GM19324 (cell line): ENCODE measurements around the gene DDTL.
"Not testable (repeated sequence)": the region's sequence is repeated elsewhere in the genome, so short reads cannot be mapped to it uniquely, and the experiment has no call there.

Experiments
- ATAC-seq: cut with Tn5 transposase; IDR thresholded peaks from one replicate; pipeline ENCODE4 v1.9.1; 2021; ENCODE audit warnings: mild to moderate bottlenecking, moderate library complexity; ENCODE audit not compliant: unreplicated experiment, low FRiP score

Gene DDTL

DNA sequence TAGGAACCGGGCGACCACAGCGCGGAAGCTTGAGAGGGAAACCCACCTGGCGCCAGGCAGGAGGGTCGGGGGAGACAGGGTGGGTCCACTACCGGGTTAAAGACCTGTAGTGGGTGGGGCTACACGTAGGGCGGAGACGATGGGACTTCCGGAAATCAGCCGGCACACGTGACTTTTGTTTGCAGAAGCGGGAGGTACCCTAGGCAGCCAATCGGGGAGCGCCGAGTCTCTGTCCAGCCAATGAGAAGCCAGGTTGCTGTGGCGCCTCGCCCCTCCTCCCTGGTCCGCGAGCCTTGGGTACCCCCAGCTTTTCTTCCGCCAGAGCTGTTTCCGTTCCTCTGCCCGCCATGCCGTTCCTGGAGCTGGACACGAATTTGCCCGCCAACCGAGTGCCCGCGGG is at the start of gene DDTL:
Gene DDTL (plus strand): TSS at position 321 of the 400 bp plus-strand sequence. CDS start 27 bp downstream, at position 348.
- peak; percentile 92 for ATAC-seq

DNA sequence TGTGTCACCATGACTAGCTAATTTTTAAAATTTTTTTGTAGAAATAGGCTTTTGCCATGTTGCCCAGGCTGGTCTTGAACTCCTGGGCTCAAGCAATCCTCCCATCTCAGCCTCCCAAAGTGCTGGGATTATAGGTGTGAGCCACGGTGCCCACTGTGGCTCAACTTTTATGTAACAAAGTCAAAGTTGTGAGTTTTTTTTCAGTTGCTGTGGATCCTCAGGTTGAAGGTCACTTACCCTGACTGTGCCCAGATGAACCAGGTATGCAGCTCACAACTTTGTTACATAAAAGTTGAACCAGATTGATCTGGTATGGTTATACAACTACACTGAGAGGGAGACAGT is 46.4 kb upstream of the DDTL start:
- ATAC-seq: not testable (repeated sequence)

DNA sequence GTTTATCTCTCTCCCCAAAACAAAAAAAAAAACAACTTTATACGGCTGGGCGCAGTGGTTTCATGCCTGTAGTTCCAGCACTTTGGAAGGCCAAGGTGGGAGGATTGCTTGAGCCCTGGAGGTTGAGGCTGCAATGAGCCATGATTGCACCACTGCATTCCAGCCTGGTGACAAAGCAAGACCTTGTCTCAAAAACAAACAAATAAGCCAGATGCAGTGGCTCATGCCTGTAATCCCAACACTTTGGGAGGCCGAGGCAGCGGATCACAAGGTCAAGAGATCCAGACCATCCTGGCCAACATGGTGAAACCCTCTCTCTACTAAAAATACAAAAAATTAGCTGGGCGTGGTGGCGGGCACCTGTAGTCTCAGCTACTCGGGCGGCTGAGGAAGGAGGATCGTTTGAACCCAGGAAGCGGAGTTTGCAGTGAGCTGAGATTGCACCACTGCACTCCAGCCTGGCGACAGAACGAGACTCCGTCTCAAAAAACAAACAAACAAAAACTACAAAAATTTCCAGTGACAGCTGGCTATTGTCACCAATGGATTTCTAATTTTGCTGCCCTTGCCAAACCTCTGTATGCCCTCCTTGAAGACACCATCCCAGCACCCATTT is 45.0 kb upstream of the DDTL start:
- ATAC-seq: not testable (repeated sequence)

DNA sequence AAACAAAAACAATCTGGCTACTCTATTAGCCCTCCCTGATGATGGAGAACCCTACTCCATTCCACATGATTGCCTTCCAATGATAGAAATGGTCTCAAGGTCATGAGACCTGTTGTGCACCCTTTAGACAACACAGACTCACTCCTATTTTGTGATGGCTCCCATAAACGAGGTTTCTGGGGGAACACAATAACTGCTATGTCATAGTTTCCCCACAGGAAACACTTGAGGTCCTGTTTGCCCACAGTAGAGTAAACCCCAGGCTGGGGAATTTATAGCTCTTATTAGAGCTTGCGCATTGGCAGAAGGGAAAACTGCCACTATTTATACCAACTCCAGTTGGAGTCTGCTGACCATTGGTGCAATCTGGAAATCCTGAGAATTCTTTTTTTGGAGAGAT is 43.8 kb upstream of the DDTL start:
- ATAC-seq: no peak

DNA sequence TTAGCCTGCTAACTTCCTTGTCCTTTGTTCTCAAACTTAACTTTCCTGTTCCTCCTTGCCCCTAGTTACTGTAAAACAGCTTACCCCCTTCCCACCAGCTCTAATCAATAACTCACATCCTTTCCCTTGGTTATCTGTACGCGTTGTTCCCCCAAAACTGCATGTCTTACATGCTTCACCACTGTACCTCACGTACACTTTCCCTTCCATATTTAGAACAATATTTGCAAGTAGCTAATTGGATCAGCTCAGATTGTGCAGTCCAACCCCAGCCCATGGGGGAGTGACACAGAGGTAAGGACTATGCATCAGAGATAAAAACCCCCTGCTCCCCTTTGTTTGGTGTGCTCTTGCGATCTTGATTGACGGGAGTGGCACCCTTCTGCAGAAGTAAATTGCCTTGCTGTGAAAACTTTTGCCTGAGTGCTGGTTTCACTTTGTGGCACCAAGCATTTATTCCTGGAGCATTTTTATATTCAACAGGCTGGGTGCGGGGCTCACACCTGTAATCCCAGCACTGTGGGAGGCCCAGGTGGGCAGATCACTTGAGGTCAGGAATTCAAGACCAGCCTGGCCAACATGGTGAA is 41.6 kb upstream of the DDTL start:
- ATAC-seq: no peak

DNA sequence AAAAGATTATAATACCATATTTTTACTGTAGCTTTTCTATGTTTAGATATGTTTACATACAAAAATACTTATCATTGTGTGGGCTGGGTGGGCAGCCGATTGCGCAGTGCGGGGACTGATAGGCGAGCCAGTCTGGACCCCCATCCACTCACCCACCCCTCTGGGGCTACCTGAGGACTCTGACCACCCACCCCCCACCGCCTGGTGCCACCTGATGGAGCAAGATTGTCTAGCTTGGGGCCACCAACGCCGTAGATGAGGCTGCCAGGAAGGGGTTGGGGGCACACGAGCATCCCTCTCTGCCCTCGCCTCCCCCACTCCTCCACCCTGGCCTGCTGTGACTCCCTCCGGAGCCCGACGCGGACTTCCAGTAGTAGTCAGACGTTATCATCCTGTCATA is 40.1 kb upstream of the DDTL start:
- no peak for ATAC-seq

DNA sequence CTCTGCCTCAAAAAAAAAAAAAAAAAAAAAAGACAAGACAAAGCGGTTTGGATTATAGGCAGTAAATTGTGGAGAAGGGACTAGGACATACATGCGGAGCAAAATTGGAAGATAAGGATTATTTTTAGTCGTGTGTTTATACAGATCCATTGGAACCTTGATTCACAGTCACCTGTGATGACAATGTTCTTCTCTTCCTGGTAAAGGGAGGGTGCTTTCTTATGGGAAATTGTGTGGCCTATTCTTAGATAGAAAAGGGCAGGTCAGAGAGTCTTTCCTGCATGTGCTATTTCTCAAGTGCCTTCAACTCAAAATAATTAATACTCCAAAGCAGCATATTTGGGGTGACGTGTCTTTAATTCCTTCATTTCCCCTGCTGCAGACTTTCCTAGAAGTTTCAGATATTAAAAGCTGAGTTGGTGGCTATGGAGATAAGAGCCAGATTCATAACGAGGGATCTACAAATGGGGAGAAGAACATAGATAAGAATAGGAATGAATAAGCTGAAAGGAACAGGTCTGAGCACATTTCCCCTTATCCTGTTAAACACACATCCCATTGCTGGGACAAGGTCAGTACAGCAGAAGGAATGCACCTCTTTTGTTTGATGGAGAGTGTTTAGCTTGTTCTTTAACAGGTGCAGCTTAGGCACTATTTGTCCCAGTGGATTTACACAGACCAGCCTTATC is 28.2 kb upstream of the DDTL start:
- no peak for ATAC-seq

DNA sequence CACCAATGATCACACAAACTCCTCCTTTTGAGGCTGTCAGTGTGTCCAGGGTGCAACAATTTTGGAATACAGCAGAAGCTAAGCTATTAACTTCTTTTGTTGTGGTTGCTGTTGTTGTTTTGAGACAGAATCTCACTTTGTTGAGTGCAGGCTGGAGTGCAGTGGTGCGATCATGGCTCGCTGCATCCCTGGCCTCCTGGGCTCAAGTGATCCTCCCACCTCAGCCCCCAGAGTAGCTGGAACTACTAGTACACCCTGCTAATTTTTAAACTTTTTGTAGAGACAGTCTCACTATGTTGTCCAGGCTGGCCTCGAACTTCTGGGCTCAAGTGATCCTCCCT is 27.7 kb upstream of the DDTL start:
- no peak for ATAC-seq

DNA sequence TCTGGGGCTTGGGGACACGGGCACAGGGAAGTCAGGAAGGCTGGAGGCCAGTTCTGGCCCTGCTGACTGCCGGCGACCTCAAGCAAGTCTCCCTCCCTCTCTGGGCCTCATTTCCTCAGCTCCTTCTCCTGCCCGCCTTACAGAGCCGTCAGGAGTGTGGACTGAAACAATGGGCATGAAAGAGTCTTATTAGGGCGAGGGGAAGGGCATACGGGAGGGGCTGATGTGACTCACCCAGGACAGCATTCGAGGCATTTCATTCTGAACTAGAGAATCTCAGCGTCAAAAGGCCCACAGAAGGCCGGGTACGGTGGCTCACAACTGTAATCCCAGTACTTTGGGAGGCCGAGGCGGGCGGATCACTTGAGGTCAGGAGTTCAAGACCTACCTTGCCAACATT is 26.5 kb upstream of the DDTL start:
- ATAC-seq: not testable (repeated sequence)

DNA sequence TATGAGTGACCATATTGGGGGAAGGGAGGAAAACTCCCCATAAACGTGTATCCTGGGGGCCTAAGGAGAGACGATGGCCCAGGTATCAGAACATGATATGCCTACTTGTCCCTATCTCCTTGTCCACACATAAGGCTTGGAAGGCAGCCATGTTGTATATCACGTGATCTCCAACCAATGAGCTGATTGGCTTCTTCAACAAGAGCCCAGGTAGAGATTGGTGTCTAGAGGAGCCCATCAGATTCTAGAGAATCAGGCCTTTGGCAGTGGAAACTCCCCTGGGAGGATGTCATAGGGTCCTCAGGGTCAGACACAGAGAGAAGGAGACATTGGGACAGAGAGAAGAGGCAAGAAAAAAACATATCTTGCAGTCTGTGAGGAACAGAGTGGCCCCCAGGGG is 19.3 kb upstream of the DDTL start:
- ATAC-seq: not testable (repeated sequence)

DNA sequence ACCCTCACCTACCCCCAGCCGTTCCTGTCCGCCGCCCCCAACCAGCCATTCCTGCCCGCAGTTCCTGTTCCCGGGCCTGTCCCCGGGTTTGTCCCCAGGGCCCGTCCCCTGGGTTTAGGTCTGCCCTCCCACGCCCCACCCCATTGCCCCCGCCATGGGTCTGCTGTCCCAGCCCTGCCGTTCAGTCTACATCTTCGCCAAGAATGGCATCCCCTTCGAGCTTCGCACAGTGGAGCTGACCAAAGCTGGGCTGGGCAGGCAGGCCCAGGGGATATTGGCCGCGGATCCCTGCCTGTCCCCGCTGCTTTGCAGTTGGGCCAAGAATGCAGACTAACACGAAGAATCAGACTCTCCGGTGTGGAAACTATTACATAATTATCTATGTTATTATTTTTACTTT is 16.9 kb upstream of the DDTL start:
- ATAC-seq: not testable (repeated sequence)

DNA sequence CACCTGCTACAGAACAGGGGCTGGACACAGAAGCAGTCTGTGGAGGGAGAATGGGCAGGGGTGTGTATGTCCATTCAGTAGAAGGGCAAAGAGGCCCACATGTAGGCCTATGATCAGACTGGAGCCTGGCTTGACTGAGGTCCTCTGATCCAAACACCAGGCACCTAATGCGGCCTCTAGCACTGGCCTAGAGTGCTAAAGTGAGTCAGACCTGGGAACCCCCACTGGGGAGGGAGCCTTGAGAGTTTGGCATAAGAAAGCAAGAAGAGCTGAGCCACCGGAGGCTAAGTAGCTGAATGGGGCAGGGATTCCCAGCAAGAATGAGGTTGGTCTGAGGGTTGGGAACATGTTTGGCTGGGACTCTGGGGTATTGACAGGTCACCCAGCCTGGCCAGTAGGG is 15.3 kb upstream of the DDTL start:
- ATAC-seq: not testable (repeated sequence)

DNA sequence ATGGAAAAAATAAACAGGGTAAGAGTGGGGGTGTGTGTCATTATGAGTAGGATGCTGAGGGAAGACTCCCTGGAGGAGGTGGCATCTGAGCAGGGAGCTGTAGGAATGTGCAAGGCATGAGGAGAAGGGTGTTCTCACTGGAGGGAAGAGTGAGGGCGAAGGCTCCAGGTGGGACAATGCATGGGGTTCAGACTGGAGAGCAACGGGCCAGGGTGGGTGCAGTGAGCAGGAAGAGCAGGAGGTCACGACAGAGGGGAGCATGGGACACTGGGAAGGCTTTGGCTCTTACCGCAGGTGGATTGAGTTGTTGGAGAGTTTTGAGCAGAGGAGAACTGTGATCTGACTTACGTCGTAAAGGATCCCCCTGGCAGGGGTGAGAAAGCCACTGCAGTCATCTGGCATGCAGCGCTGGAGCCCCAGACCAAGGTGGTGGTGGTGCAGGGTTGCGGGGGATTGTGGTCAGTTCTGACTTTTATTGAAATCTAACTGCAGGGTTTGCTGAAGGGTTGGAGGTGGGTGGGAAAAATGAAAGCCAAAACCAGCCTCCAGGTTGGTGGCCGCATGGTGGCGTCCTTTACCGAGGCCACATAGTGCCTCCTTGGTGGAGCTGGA is 13.8 kb upstream of the DDTL start:
- ATAC-seq: not testable (repeated sequence)

DNA sequence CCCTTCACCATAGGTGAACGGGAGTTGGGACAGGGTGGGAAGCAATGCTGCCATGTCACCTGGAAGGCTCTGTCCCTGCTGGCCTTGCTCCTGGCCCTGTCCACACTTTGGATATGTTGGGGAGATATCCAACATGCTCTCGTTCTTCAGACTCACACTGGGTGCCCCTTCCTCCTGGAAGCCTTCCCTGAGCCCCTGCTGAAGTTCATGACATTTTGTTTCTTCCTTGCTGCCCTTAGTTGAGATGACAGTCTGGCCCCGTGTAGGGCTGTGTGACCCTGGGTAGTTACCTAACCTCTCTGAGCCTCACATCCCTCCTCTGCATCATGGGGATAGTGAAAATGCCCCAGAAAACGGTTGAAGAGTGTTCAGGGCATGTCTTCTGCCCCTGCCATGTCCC is 13.2 kb upstream of the DDTL start:
- ATAC-seq: not testable (repeated sequence)

DNA sequence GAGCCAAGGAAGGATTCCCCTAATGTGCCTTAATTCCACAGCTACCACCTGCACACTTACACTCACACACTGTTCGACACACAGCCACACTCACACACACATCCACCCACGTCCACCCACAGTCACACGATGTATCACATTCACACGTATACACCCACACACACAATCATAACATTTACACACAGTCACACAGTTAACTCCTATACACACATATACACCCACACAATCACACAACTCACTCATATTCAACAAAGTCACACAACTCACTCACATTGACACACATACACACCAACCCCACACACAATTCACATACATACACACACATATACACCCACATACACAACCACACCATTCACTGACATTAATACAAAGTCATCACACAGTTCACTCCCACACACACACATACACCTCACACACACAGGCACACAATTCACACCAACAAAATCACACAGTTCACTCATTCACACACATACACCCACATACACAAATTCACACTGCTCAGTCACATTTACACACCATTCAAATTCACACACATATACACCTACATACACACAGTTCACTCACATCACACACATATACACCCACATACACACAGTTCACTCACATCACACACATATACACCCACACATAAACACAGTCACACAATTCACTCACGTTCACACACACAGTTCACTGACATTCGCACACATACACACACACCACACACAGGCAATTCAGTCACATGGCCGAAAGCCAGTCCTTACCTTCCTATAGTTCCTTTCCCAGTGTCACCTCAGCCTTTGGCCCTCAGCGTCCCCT is 12.3 kb upstream of the DDTL start:
- not testable (repeated sequence) for ATAC-seq

DNA sequence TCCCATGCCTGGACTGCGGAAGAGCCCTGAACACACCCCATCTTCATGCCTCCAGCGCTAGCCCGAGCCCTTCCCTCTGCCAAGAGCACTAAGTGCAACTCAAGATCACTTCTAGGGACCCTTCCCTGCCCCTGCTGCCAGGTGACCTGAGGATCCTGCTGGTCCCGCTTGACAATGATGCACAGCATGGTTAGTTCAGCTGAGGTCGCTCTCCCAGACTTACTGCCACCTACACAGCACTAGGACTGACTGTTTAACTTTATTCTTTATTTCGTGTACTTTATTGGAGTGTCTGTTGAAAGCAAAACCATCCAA is 11.7 kb upstream of the DDTL start:
- ATAC-seq: not testable (repeated sequence)

DNA sequence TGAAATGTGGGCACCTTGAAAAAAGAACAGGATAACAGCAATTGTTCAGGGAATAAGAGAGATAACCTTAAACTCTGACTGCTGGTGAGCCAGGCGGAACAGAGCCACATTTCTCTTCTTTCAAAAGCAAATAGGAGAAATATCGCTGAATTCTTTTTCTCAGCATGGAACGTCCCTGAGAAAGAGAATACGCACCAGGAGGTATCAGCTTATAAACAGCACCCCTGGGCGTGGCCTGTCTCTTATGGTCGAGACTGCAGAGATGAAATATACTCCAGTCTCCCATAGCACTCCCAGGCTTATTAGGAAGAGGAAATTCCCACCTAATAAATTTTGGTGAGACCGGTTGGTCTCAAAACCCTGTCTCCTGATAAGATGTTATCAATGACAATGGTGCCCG is 10.8 kb upstream of the DDTL start:
- not testable (repeated sequence) for ATAC-seq

DNA sequence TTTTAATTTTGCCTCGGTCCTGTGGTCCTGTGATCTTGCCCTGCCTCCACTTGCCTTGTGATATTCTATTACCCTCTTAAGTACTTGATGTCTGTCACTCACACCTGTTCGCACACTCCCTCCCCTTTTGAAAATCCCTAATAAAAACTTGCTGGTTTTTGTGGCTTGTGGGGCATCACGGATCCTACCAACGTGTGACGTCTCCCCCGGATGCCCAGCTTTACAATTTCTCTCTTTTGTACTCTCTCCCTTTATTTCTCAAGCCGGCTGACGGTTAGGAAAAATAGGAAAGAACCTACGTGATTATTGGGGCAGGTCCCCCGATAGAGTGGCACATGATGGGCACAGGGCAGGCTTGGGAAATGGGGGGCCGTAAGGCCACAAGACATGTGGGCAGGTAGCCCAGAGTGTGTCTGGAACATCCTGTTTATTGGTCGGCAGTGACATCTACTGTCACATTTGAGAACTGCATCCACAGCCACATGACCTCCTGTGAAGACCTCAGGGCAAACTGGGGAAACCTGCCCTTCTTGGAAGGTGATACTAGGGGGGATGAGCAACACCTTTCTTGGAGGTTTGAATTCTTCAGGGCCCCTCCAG is 10.3 kb upstream of the DDTL start:
- ATAC-seq: not testable (repeated sequence)

DNA sequence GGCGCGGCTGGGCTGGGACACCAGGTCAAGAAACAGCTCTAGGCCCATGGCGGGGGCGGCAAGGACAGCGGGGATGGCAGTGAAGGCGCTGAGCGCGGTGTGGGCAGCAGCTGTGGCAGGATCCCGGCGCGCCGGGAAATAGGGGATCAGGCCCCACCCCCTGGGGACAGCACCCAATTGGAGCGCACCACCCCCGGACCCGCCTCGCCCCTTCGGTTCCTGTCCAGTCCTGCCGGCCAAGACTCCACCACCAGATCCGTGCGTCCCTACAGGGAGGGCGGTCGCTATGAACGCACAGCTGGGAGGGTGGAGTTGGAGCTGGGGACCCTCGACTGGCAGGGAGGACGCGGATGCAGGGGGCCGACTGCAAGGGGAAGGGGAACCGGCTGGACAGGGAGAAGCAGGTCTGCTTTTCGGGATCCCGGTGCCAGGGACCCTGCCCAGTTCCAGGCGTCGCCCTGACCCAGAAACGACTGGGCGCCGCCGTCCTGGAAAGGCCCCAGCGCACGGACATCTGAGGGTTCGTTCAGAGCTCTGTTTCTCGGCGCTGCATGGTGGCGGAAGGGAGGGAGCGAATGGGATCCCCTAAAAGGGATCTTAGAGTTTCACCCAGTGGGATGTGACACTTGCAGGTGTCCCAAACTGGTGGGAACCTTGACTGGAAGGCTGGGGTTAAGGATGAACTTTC is 5.5 kb upstream of the DDTL start, which contains the start of gene GSTT2B:
Gene GSTT2B (minus strand): TSS at position 112 of the 688 bp plus-strand sequence. CDS start 64 bp downstream, at position 48.
- ATAC-seq: not testable (repeated sequence)

DNA sequence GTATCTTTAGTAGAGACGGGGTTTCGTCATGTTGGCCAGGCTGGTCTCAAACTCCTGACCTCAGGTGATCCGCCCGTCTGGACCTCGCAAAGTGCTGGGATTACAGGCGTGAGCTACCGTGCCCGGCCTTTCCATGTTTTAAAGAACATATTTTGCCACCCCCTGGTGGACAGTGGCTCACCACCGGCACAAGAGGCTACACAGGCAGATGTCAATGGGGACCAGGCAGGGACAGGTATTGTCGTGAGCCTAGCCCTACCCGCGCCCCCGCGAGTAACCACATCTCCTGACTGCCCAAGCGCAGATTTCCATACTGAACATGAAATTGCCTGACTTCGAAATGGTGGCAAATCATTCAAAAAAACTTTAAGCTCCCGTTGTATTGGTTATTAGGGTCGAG is 594 bp upstream of the DDTL start:
- ATAC-seq: peak; percentile 25
